Measurements from ENCODE around the gene IFITM2. TPM values are rescaled to one million over a fixed set of nuclear protein-coding genes. Genes with fewer than 3 reads are reported as not detected.
"Not testable (repeated sequence)": the region's sequence is repeated elsewhere in the genome, so short reads cannot be mapped to it uniquely, and the experiment has no call there.

IFITM2 gene
- total and polyA plus RNA-seq, 2 donors (not counting 1 experiment from before 2014, with no cell fraction given), result 51.2 to 714 TPM

- no peak for TF ChIP-seq EZH2 (IDR thresholded peaks at IDR 0.05; ENCODE audit: low read length, missing control alignments)
- TF ChIP-seq CTCF (conservative IDR thresholded peaks at IDR 0.05 in 1 of 2, IDR thresholded peaks at IDR 0.05 in 1 of 2; ENCODE audit: low read depth in 1 of 2, low read length in 2 of 2), result no peak
- H4K20me1 ChIP-seq (ENCODE audit: control insufficient read depth, extremely low read depth, insufficient read depth, low read length), result no peaks in the 10 kb centered on the region
- H3K4me3 ChIP-seq (replicated peaks in 1 of 4; ENCODE audit: control extremely low read depth in 1 of 4, insufficient read depth in 1 of 4, low read depth in 3 of 4, low read length in 4 of 4), result no peak overlapping the region
- no peaks in the 10 kb centered on the region for H3K79me2 ChIP-seq (ENCODE audit: control insufficient read depth, insufficient read depth, low read length)
- H3K4me1 ChIP-seq (ENCODE audit: control insufficient read depth, extremely low read depth, insufficient read depth, low read length), result peaks cover 4% of the 10 kb centered on the region
- no peak overlapping the region for H3K9ac ChIP-seq (ENCODE audit: insufficient read depth, low read length)
- no peak for DNase-seq (ENCODE audit: low read depth in 2 of 2)
- H3K27me3 ChIP-seq (ENCODE audit: control insufficient read depth, insufficient read depth, low read length), result no peaks in the 10 kb centered on the region
- H3K4me2 ChIP-seq (ENCODE audit: extremely low read depth, insufficient read depth, low read length), result no peak overlapping the region
- H2AFZ ChIP-seq (ENCODE audit: low read length), result no peak overlapping the region
- no peaks in the 10 kb centered on the region for H3K9me3 ChIP-seq (ENCODE audit: control insufficient read depth, insufficient read depth, low read depth, low read length)
- H3K27ac ChIP-seq (ENCODE audit: insufficient read depth, low read length), result no peak overlapping the region
- no peaks in the 10 kb centered on the region for H3K36me3 ChIP-seq (ENCODE audit: control insufficient read depth, insufficient read depth, low read length)
These were observed 40.8 kb upstream of the IFITM2 start for GRCh38 chr11:266676-267439.

GRCh38 chr11:267491-267994, 40.1 kb upstream of the IFITM2 start:
- no peak overlapping the region for H3K4me2 ChIP-seq (ENCODE audit: extremely low read depth, insufficient read depth, low read length)
- no peaks in the 10 kb centered on the region for H3K9me3 ChIP-seq (ENCODE audit: control insufficient read depth, insufficient read depth, low read depth, low read length)
- H2AFZ ChIP-seq (ENCODE audit: low read length), result no peak overlapping the region
- no peaks in the 10 kb centered on the region for H3K79me2 ChIP-seq (ENCODE audit: control insufficient read depth, insufficient read depth, low read length)
- peaks cover 6% of the 10 kb centered on the region for H3K27me3 ChIP-seq (ENCODE audit: control insufficient read depth, insufficient read depth, low read length)
- no peak overlapping the region for H3K4me3 ChIP-seq (replicated peaks in 1 of 4; ENCODE audit: control extremely low read depth in 1 of 4, insufficient read depth in 1 of 4, low read depth in 3 of 4, low read length in 4 of 4)
- DNase-seq (ENCODE audit: low read depth in 2 of 2), result no peak
- no peaks in the 10 kb centered on the region for H3K36me3 ChIP-seq (ENCODE audit: control insufficient read depth, insufficient read depth, low read length)
- no peak for TF ChIP-seq CTCF (conservative IDR thresholded peaks at IDR 0.05 in 1 of 2, IDR thresholded peaks at IDR 0.05 in 1 of 2; ENCODE audit: low read depth in 1 of 2, low read length in 2 of 2)
- TF ChIP-seq EZH2 (IDR thresholded peaks at IDR 0.05; ENCODE audit: low read length, missing control alignments), result no peak
- no peaks in the 10 kb centered on the region for H4K20me1 ChIP-seq (ENCODE audit: control insufficient read depth, extremely low read depth, insufficient read depth, low read length)
- no peak overlapping the region for H3K27ac ChIP-seq (ENCODE audit: insufficient read depth, low read length)
- no peak overlapping the region for H3K9ac ChIP-seq (ENCODE audit: insufficient read depth, low read length)
- H3K4me1 ChIP-seq (ENCODE audit: control insufficient read depth, extremely low read depth, insufficient read depth, low read length), result peaks cover 4% of the 10 kb centered on the region

GRCh38 chr11:268716-269145, 38.9 kb upstream of the IFITM2 start:
- DNase-seq (ENCODE audit: low read depth in 2 of 2), result peak; percentile 18 to 61

More at GRCh38 chr11:268716-269145, 38.9 kb upstream of the IFITM2 start:
- H3K36me3 ChIP-seq (ENCODE audit: control insufficient read depth, insufficient read depth, low read length); H3K9me3 ChIP-seq (ENCODE audit: control insufficient read depth, insufficient read depth, low read depth, low read length); H3K27ac ChIP-seq (ENCODE audit: insufficient read depth, low read length); H3K79me2 ChIP-seq (ENCODE audit: control insufficient read depth, insufficient read depth, low read length); H4K20me1 ChIP-seq (ENCODE audit: control insufficient read depth, extremely low read depth, insufficient read depth, low read length); H2AFZ ChIP-seq (ENCODE audit: low read length); H3K27me3 ChIP-seq (ENCODE audit: control insufficient read depth, insufficient read depth, low read length); H3K4me1 ChIP-seq (ENCODE audit: control insufficient read depth, extremely low read depth, insufficient read depth, low read length); H3K9ac ChIP-seq (ENCODE audit: insufficient read depth, low read length): not testable (repeated sequence)
- Histone ChIP-seq H3K4me3 (replicated peaks in 1 of 4; ENCODE audit: control extremely low read depth in 1 of 4, insufficient read depth in 1 of 4, low read depth in 3 of 4, low read length in 4 of 4) (peak overlapping the region in 2 of 4 experiments; percentile 9 to 35), H3K4me2 (ENCODE audit: extremely low read depth, insufficient read depth, low read length) (peak overlapping the region; percentile 51)
- peak; percentile 23 to 29 for TF ChIP-seq CTCF (conservative IDR thresholded peaks at IDR 0.05 in 1 of 2, IDR thresholded peaks at IDR 0.05 in 1 of 2; ENCODE audit: low read depth in 1 of 2, low read length in 2 of 2)

Data from fibroblast of lung (primary cell).